SIG-M5 treated with dmso at 0.1 percent for 504 hours (cell line): Measurements from ENCODE around the gene TRPM1.

ENCODE experiments used
- DNase-seq: peaks from one replicate; lab custom pipeline; 2025; ENCODE audit not compliant: unreplicated experiment; lab: John Stamatoyannopoulos, UW

Gene TRPM1

GRCh38 chr15:31021067-31021665 is 80.4 kb downstream of the TRPM1 start:
- no peak for DNase-seq

GRCh38 chr15:31020542-31020941 is 81.0 kb downstream of the TRPM1 start:
- no peak for DNase-seq

GRCh38 chr15:31019986-31020385 is 81.5 kb downstream of the TRPM1 start:
- no peak for DNase-seq

GRCh38 chr15:31017311-31017710 is 84.2 kb downstream of the TRPM1 start:
- no peak for DNase-seq

- DNase-seq: no peak
Measured at GRCh38 chr15:31016446-31016915, 85.0 kb downstream of the TRPM1 start.

- no peak for DNase-seq
Measured at GRCh38 chr15:31014608-31014925, 87.0 kb downstream of the TRPM1 start.

GRCh38 chr15:31013863-31014607 is 87.5 kb downstream of the TRPM1 start:
- peak; percentile 67 for DNase-seq

- no peak for DNase-seq
Measured at GRCh38 chr15:31012455-31012854, 89.1 kb downstream of the TRPM1 start.

GRCh38 chr15:31010036-31010435 is 91.5 kb downstream of the TRPM1 start:
- DNase-seq: no peak

- DNase-seq: no peak
Measured at GRCh38 chr15:31005660-31006059, 95.9 kb downstream of the TRPM1 start.

GRCh38 chr15:31004220-31004733 is 97.2 kb downstream of the TRPM1 start:
- DNase-seq: peak; percentile 85

- DNase-seq: no peak
Measured at GRCh38 chr15:31001702-31002101, 99.8 kb downstream of the TRPM1 start.

GRCh38 chr15:30999729-31000128 is 101.8 kb downstream of the TRPM1 start:
- DNase-seq: no peak

GRCh38 chr15:30997270-30997669 is 104.3 kb downstream of the TRPM1 start:
- DNase-seq: no peak

- no peak for DNase-seq
Measured at GRCh38 chr15:30992249-30992864, 109.2 kb downstream of the TRPM1 start.

- DNase-seq: peak; percentile 45
Measured at GRCh38 chr15:30991255-30992235, 110.0 kb downstream of the TRPM1 start, which contains the start of gene MTMR10. TSS of gene MTMR10 (minus strand) at chr15:30991628. CDS start at chr15:30991506, 122 bp downstream.

GRCh38 chr15:30990446-30991254 is 110.9 kb downstream of the TRPM1 start:
- peak; percentile 62 for DNase-seq

GRCh38 chr15:30990036-30990435 is 111.5 kb downstream of the TRPM1 start:
- no peak for DNase-seq

GRCh38 chr15:30985081-30985531 is 116.4 kb downstream of the TRPM1 start:
- DNase-seq: no peak

GRCh38 chr15:30984542-30984941 is 117.0 kb downstream of the TRPM1 start:
- no peak for DNase-seq
